GM10266 (cell line): Measurements from ENCODE around the gene CARD9.
A peak's percentile ranks its signal among the peaks of the same experiment; 100 is the strongest.

ENCODE experiments used
- DNase-seq: peaks from one replicate; pipeline ENCODE4 v3.0.0; 2012; ENCODE audit errors: extremely low spot score
- TF ChIP-seq, protein P1 (sequence below): IDR thresholded peaks from 2 replicates; pipeline ENCODE4 v1.5.1; 2012; ENCODE audit warnings: mild to moderate bottlenecking, low read depth; ENCODE audit not compliant: control insufficient read depth, insufficient read depth; ENCODE audit errors: missing control alignments

Gene CARD9

DNA sequence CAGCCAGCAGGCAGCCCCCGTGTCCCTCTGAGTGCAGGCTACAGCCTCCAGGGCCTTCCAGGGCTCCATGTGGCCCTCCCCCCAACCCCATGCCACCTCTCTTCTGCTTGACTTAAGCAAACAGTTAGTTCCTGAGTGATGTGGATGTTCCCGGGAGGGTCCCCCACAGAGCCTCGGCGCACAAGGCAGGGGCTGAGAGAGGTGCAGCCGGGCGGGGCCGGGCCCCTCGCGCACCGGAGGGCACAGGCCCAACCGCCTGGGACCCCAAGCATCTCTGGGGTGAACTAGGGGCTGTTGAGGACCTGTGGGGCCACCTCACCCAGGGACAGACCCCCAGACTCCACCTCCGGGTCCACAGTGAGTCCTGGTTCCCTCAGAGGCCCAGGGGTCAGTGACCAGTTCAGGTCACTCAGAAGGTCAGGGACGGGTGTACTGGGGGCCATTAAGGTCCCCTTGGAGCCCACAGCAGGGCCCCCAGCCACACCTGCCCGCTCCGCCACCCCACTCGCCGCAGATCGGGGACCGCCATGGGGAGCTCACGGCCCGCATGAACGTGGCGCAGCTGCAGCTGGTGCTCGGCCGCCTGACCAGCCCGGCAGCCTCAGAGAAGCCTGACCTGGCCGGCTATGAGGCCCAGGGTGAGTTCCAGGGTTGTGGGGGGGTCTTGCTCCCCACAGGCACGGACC is 33.0 kb downstream of the CARD9 start:
- no peak for DNase-seq
- TF ChIP-seq, protein P1, sequence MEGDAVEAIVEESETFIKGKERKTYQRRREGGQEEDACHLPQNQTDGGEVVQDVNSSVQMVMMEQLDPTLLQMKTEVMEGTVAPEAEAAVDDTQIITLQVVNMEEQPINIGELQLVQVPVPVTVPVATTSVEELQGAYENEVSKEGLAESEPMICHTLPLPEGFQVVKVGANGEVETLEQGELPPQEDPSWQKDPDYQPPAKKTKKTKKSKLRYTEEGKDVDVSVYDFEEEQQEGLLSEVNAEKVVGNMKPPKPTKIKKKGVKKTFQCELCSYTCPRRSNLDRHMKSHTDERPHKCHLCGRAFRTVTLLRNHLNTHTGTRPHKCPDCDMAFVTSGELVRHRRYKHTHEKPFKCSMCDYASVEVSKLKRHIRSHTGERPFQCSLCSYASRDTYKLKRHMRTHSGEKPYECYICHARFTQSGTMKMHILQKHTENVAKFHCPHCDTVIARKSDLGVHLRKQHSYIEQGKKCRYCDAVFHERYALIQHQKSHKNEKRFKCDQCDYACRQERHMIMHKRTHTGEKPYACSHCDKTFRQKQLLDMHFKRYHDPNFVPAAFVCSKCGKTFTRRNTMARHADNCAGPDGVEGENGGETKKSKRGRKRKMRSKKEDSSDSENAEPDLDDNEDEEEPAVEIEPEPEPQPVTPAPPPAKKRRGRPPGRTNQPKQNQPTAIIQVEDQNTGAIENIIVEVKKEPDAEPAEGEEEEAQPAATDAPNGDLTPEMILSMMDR: no peak

- no peak for DNase-seq
- TF ChIP-seq, protein P1: no peak
Measured at GRCh38 chr9:136339958-136340310, 33.5 kb downstream of the CARD9 start.

- DNase-seq: peak; percentile 91
- TF ChIP-seq, protein P1: peak; percentile 89
Measured at GRCh38 chr9:136339173-136339957, 34.1 kb downstream of the CARD9 start.

DNA sequence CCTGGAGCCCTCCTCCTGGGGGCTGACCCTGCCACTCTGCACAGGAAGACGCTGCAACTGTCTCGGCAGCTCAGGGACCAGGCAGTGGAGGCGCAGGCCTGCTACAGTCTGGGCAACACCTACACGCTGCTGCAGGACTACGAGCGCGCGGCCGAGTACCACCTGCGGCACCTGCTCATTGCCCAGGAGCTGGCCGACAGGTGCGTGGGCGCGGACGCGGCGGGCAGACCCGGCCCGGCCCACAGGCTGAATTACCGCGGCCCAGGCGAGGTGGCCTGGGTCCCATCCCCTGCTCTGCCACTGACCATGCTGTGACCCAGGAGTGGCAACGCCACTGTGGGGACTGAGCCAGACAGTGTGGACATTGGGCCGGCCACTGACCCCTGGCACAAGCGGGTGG is 35.0 kb downstream of the CARD9 start:
- TF ChIP-seq, protein P1: no peak
- no peak for DNase-seq

GRCh38 chr9:136337416-136338395 is 35.8 kb downstream of the CARD9 start:
- no peak for DNase-seq
- TF ChIP-seq, protein P1: no peak

GRCh38 chr9:136336881-136337280 is 36.6 kb downstream of the CARD9 start:
- TF ChIP-seq, protein P1: no peak
- DNase-seq: no peak
